Measurements from ENCODE around the gene MAGEF1. TPM values are rescaled to one million over a fixed set of nuclear protein-coding genes. Genes with fewer than 3 reads are reported as not detected.

The MAGEF1 gene
- total RNA-seq, 4 donors from 2014 or later, result 33.9 to 55.4 (median 49.0) TPM

DNA sequence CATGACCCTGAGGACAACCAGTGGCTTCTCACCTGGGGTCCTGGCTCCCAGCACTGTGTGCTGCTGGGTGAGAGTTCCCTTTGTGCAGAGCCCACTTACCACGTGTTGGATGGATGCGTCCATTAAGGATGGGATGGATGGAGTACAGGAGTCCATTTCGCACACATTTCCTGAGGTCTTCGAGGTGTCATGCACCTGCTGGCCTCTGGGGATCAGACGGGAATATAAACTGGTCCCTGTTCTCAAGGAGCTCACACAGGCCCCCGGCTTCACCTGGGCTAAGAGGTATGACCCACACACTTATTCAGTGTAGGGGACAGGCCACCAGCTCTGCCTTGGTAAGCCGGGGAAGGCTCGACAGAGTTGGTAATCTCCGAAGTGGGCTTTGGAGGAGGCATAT lies 39.5 kb downstream of the MAGEF1 start:
- no peak for TF ChIP-seq POLR2A (IDR thresholded peaks at IDR 0.05)
- TF ChIP-seq, protein P1, sequence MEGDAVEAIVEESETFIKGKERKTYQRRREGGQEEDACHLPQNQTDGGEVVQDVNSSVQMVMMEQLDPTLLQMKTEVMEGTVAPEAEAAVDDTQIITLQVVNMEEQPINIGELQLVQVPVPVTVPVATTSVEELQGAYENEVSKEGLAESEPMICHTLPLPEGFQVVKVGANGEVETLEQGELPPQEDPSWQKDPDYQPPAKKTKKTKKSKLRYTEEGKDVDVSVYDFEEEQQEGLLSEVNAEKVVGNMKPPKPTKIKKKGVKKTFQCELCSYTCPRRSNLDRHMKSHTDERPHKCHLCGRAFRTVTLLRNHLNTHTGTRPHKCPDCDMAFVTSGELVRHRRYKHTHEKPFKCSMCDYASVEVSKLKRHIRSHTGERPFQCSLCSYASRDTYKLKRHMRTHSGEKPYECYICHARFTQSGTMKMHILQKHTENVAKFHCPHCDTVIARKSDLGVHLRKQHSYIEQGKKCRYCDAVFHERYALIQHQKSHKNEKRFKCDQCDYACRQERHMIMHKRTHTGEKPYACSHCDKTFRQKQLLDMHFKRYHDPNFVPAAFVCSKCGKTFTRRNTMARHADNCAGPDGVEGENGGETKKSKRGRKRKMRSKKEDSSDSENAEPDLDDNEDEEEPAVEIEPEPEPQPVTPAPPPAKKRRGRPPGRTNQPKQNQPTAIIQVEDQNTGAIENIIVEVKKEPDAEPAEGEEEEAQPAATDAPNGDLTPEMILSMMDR (IDR thresholded peaks at IDR 0.05), result no peak
- H3K27ac ChIP-seq, result no peak overlapping the region
- H3K9me3 ChIP-seq, result no peaks in the 10 kb centered on the region
- H3K4me3 ChIP-seq, result no peak overlapping the region
- no peak for DNase-seq
- no peaks in the 10 kb centered on the region for H3K4me1 ChIP-seq
- H3K27me3 ChIP-seq, result no peaks in the 10 kb centered on the region
- no peaks in the 10 kb centered on the region for H3K36me3 ChIP-seq
- intact Hi-C loops (cut with DNase I; ENCODE audit: low total_unique reads), result no loop called here

DNA sequence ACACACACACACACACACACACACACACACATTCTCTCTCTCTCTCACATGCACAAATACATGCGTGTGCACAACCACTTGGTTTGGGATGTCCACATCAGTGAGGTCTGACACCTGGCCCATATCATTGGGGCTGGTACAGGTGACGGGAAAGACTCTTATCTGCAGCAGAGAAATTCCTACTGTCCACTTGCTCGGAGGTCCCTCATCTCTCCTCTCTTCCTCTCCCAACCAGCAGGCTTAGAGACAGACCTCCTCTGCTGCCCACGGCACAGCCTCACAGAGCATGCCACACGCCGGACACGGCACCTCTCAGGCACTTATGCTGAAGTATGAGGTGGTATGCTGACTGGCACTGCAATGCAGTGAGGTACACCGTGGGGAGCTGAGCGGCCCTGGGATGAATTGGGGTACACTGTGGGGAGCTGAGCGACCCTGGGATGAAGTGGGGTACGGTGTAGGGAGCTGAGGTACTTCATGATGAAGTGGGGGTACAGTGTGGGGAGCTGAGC lies 41.7 kb downstream of the MAGEF1 start:
- H3K27ac ChIP-seq, result no peak overlapping the region
- no peak for TF ChIP-seq POLR2A (IDR thresholded peaks at IDR 0.05)
- TF ChIP-seq, protein P1 (IDR thresholded peaks at IDR 0.05), result no peak
- no peak for DNase-seq
- no peaks in the 10 kb centered on the region for H3K4me1 ChIP-seq
- H3K4me3 ChIP-seq, result no peak overlapping the region
- H3K36me3 ChIP-seq, result no peaks in the 10 kb centered on the region
- H3K9me3 ChIP-seq, result no peaks in the 10 kb centered on the region
- H3K27me3 ChIP-seq, result no peaks in the 10 kb centered on the region
- intact Hi-C loops (cut with DNase I; ENCODE audit: low total_unique reads), result no loop called here

DNA sequence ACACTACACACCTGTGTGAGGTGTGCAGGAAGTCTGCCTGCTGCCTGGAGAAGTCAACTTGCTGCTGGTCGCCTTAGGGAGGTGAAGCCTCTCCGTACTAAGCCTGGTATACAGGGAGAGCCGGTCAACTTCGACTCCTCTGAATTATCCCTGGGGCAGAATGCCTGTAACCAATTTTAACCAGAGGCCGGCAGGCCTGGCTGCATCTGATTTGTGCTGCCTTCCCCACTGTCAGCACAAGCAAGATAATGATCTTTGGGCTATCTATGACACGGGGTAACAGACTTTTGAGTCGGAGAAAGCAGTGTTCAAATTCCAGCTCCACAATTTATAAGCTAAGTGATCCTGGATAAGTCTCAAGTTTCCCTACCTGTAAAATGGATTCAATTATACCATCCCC lies 42.3 kb downstream of the MAGEF1 start:
- Histone ChIP-seq H3K4me1 (no peaks in the 10 kb centered on the region), H3K36me3 (no peaks in the 10 kb centered on the region), H3K27me3 (no peaks in the 10 kb centered on the region), H3K4me3 (no peak overlapping the region), H3K9me3 (no peaks in the 10 kb centered on the region), H3K27ac (no peak overlapping the region)
- DNase-seq, result no peak
- intact Hi-C loops (cut with DNase I; ENCODE audit: low total_unique reads), result no loop called here
- TF ChIP-seq, protein P1 (IDR thresholded peaks at IDR 0.05), result no peak
- no peak for TF ChIP-seq POLR2A (IDR thresholded peaks at IDR 0.05)

DNA sequence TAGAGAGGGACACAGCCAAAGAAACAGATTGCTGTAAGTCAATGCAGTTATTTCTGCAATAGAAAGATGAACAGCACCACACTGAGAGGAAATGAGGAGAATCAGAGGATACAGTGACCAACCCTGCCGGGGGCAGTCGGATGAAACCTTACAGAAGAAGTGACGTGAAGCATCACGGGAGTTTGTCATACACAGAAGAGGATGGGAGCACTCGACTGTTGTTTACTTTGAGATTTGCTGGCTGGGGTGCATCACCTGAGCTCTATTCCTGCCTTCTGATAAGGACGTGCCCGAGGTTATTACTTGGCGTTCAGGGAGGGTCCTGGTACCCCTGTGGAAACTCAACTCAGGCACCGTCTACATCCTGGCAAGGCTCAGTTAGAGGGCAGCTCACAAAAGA lies 45.4 kb downstream of the MAGEF1 start:
- H3K9me3 ChIP-seq, result no peaks in the 10 kb centered on the region
- no peaks in the 10 kb centered on the region for H3K4me1 ChIP-seq
- H3K36me3 ChIP-seq, result no peaks in the 10 kb centered on the region
- no peak for DNase-seq
- no peaks in the 10 kb centered on the region for H3K27me3 ChIP-seq
- no peak for TF ChIP-seq POLR2A (IDR thresholded peaks at IDR 0.05)
- TF ChIP-seq, protein P1 (IDR thresholded peaks at IDR 0.05), result no peak
- H3K4me3 ChIP-seq, result no peak overlapping the region
- no peak overlapping the region for H3K27ac ChIP-seq
- intact Hi-C loops (cut with DNase I; ENCODE audit: low total_unique reads), result no loop called here

DNA sequence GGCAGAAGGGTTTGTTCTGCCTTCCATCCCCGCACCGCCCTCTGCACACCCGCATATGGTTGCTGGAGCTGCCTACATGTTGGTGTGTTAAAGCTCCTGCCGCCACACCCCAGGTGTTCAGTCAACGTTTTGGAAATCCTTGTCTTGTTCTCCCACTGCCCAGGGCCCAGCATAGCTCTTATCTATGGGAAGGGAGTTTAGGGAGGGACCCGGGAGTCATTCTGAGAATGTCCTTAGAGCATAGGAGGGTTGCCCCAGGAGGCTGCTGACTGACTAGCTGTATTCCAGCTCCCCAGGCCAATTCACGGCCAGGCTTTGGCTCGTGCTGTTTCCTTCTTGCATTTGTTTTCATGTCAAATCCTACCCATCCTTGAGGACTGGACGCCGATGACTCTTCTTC lies 46.8 kb downstream of the MAGEF1 start:
- intact Hi-C loops (cut with DNase I; ENCODE audit: low total_unique reads), result no loop called here
- no peaks in the 10 kb centered on the region for H3K4me1 ChIP-seq
- no peaks in the 10 kb centered on the region for H3K27me3 ChIP-seq
- no peak for DNase-seq
- H3K4me3 ChIP-seq, result no peak overlapping the region
- H3K27ac ChIP-seq, result no peak overlapping the region
- H3K9me3 ChIP-seq, result no peaks in the 10 kb centered on the region
- TF ChIP-seq POLR2A (IDR thresholded peaks at IDR 0.05), result no peak
- TF ChIP-seq, protein P1 (IDR thresholded peaks at IDR 0.05), result no peak
- H3K36me3 ChIP-seq, result no peaks in the 10 kb centered on the region
